SH-SY5Y (cell line): Measurements from ENCODE around the gene ELFN2.

Experiments
- GATA2 ChIP-seq: IDR thresholded peaks from 2 replicates; pipeline ENCODE4 v1.6.1; 2011; ENCODE audit warnings: mild to moderate bottlenecking, low read depth, low read length
- GATA3 ChIP-seq: IDR thresholded peaks from 2 replicates; pipeline ENCODE4 v1.6.1; 2011; ENCODE audit warnings: low read depth, mild to moderate bottlenecking, low read length, moderate library complexity

GRCh38 chr22:37417677-37418348 lies 9.5 kb downstream of the ELFN2 start:
- no peak for TF ChIP-seq GATA2
- TF ChIP-seq GATA3: no peak
